GM21423 (cell line): ENCODE results near the gene SERPINA3.

Experiments
- ATAC-seq: cut with Tn5 transposase; IDR thresholded peaks from one replicate; pipeline ENCODE4 v1.9.1; 2021; ENCODE audit warnings: mild to moderate bottlenecking, moderate library complexity; ENCODE audit not compliant: unreplicated experiment

The SERPINA3 gene

DNA sequence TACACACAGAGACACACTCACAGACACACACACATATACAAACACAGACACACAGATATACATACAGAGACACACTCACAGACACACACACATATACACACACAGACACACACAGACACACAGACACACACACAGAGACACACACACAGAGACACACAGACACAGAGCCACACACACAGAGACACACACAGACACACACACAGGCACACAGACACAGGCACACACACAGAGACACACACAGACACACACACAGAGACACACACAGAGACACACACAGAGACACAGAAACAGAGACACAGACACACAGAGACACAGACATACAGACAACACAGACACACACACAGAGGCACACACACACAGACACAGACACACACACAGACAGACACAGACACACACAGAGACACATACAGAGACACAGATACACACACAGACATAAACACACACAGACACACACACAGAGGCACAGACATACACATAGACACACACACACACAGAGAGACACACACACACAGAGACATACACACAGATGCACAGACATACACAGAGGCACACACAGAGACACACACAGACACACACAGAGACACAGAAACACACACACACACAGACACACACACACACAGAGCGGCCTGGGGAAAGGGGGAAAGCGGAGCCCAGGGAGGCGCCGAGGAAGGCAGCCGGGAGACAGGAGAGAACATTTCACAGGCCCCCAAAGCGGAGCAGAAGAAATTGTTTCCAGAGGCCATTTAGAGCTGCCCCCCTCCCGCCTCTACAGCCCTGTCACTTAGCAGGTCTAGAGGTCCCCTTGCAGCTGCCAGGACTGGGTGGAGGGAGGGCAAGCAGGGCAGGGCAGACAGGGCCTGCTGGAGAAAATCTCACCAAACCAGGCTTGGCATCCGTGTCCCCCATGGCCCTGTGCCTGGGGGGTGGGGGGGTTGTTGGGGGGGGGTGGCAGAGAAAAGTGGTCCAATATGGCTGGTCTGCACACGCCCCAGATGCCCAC is 38.9 kb downstream of the SERPINA3 start:
- no peak for ATAC-seq

GRCh38 chr14:94653321-94653720 is 41.1 kb downstream of the SERPINA3 start:
- no peak for ATAC-seq

- ATAC-seq = no peak
These were observed 42.1 kb downstream of the SERPINA3 start for GRCh38 chr14:94654071-94654861.

GRCh38 chr14:94655169-94655710 is 43.0 kb downstream of the SERPINA3 start:
- no peak for ATAC-seq

- no peak for ATAC-seq
These were observed 43.9 kb downstream of the SERPINA3 start for GRCh38 chr14:94656043-94656442.

GRCh38 chr14:94659256-94659655 is 47.1 kb downstream of the SERPINA3 start:
- no peak for ATAC-seq

DNA sequence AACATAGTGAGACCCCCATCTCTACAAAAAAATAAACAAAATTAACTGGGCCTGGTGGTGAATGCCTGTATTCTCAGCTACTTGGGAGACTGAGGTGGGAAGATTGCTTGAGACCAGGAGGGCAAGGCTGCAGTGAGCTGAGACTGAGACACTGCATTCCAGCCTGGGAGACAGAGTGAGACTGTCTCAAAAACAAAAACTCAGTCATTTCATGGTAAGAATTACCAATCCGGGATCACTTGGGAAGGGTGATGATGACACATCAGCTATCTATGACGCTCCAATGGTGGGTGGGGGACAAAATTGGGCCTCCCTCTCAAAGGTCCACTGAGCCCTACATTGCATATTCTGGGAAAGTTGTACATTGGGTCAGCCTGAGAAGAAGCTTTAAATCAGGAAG is 47.7 kb downstream of the SERPINA3 start:
- no peak for ATAC-seq

DNA sequence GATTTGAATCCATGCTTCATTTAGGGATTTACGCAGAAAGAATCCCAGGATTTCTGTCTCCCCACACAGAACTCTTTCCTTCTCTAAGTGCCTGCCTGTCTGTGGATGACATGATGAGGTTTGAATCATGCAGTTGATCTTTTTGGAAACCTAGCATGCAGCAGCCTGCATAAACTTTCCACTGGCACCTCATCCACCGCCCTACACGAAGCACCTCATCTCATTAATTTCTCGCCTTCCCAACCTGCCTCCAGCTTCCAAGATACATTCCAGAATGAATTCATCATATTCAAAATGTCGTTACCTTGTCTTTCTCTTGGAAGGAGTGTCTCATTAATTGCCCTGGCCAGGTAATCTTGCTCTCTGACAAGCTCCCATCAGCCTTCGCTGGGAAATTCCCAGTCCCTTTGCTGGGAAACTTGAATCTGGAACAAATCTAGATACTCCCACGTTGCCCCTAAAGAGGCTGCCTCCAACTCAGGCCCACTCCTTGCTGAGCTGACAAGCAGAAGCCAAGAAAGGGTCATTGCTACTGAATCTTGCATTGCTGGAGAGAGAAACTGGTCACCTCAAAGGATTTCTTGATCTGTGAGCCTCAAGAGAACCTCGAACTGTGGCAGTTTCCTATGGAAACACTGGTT is 48.2 kb downstream of the SERPINA3 start:
- no peak for ATAC-seq

GRCh38 chr14:94663538-94663937 is 51.3 kb downstream of the SERPINA3 start:
- no peak for ATAC-seq

GRCh38 chr14:94663965-94664704 is 51.9 kb downstream of the SERPINA3 start:
- no peak for ATAC-seq

DNA sequence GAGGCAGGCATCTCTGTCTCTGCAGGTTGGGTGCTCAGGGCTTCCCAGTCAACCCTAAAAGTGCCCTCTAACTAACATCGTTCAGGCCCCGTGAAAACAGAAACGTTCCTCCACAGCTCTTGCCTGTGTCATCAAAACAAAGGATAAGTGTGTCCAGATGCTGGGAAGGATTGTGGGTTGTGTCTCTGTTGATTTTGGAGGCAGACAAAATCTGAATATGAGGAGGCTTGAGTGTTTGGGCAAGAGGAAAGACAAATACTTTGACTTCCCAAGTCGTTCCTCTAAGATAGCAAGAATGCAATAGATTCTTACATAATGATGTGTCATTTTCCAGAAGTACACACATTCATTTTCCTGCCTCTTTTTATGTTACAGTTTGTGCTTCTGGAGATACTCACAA is 52.9 kb downstream of the SERPINA3 start:
- ATAC-seq = no peak

GRCh38 chr14:94665544-94665943 is 53.4 kb downstream of the SERPINA3 start:
- ATAC-seq = no peak

DNA sequence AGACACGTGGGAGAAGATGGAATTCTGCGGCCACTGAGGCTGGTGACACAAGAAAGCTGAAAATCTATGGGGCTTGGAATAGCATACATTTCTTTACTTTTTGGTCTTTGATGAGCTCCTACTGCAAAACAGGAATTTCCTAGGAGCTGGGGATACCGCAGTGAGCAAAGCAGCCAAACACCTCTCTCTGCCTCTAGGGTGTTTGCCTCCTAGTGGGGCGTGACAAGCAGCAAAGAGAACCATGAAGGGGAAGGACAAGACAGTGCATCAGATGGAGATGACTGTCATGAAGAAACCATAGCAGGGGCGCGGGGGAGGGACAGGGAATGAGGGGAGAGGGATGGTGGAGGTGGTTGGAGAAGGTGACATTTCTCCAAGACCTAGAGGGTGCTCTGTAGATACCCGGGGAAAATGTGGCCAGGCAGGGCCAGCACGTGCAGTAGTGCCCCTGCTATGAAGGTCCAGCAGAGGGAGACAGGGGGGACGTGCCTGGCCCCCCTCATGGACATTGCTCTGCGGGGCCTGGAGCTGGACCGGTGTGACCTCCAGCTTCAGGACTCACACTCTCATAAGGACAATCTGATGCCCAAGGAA is 58.6 kb downstream of the SERPINA3 start:
- no peak for ATAC-seq

GRCh38 chr14:94671870-94672444 is 59.8 kb downstream of the SERPINA3 start:
- no peak for ATAC-seq

DNA sequence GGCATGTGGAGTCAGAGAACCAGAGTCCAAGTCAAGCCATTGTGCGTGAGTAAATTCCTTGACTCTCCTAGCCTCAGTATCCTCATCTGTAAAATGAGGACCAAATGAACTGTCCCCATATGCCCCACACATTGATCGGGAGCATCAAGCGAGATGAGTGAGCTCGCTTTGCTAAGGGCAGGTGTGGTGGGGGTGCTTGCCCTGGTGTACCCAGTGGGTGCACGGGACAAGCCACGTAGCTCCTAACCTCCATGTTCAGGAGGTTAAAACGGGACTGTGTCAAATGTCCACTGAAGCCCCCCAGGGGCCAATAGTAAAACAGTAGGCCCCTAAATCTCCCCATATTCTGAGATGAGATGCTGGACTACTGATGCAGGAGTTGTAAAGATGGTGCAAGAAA is 60.9 kb downstream of the SERPINA3 start:
- no peak for ATAC-seq
